GM23248 (cell line): ENCODE data around the gene NEB.

Experiments used
- EZH2 ChIP-seq: fragments of 200-600 bp; sonication (generic); IDR thresholded peaks from 2 replicates; pipeline ENCODE4 v1.6.1; 2018; ENCODE audit warnings: antibody characterized with exemption, mild to moderate bottlenecking; ENCODE audit not compliant: insufficient read depth, poor library complexity, severe bottlenecking
- EZH2phosphoT487 ChIP-seq: fragments of 200-600 bp; sonication (generic); IDR thresholded peaks from 2 replicates; pipeline ENCODE4 v1.6.1; 2018; ENCODE audit warnings: antibody characterized with exemption, moderate library complexity, mild to moderate bottlenecking, low read depth; ENCODE audit not compliant: insufficient read depth

DNA sequence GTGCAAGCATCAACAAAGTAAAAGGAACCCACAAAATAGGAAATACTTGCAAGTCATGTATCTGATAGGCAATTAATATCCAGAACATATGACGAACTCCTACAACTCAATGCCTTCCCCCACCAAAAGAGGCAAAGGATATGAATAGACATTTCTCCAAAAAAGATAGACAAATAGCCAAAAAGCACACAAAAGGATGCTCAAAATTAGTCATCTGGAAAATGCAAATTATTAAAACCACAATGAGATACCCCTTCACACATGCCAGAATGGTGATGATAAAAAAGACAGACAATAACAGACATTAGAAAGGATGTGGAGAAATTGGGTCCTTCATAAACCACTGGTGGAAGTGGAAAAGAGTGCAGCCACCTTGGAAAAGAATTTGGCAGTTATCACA, 248.2 kb downstream of the NEB start:
- TF ChIP-seq EZH2phosphoT487: no peak
- no peak for TF ChIP-seq EZH2
